GM19240 (cell line): ENCODE measurements around the gene OR1A1.
"Not testable (repeated sequence)": the region's sequence is repeated elsewhere in the genome, so short reads cannot be mapped to it uniquely, and the experiment has no call there.

Experiments used
- DNase-seq: peaks from one replicate; pipeline ENCODE4 v3.0.0; 2011; ENCODE audit warnings: low spot score; ENCODE audit not compliant: insufficient read length

The OR1A1 gene

GRCh38 chr17:3207367-3207766 is at the start of gene OR1A1:
TSS of gene OR1A1 (plus strand) at chr17:3207667. CDS start at chr17:3215621, 7,954 bp downstream.
- DNase-seq, result no peak

DNA sequence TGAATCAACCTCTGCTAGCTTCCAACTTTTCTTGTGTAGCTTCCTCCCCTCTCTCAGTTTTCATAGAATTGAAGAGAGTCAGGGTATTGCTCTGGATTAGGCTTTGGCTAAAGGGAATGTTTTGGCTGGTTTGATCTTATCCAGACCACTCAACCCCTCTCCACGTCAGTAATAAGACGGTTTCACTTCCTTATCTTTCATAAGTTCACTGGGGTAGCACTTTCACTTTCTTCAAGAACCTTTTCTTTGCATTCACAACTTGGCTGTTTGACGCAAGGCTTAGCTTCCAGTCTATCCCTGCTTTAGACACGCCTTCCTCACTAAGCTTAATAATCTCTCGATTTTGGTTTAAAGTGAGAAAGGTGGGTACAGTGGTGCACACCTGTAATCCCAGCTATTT is 39.9 kb upstream of the OR1A1 start:
- DNase-seq, result no peak

DNA sequence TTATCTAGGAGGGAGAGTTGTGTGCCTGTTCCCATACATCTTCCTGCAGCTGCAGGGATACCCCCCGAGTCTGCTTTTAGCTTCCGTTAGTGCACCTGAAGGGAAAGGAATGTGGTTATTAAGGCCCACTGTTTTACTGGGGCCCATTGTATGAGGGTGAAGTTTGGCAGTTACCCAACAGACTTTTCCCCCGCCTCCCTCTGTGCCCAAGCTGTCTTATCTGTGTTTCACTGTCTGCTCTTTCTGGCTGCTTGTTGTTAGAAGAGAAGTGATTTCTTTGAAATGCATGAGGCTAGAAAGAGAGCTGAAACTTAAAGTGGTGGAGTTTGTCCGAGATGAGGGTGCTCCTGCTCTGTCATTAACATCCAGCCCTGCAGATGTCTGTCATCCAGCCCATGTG is 17.5 kb upstream of the OR1A1 start:
- DNase-seq, result no peak

DNA sequence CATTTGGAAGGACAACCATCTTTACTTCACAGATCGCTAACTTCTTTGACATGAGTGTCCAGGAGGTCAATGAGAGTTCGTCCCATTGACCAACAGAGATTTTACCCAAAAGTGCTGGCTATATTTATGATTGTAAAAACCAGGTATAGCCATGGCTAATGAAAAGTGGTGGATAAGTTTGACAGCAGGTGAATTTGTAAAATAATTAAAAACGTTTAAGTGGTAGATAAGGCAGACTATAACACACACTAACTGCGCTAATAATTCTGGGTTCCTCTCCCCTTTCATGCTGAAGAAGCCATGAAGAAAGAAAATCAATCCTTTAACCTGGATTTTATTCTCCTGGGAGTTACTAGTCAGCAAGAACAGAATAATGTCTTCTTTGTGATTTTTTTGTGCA is 10.2 kb upstream of the OR1A1 start, which contains the start of gene OR1A2:
TSS of gene OR1A2 (plus strand) at position 301 of the 400 bp plus-strand sequence. CDS start at position 301, 0 bp downstream.
- no peak for DNase-seq

DNA sequence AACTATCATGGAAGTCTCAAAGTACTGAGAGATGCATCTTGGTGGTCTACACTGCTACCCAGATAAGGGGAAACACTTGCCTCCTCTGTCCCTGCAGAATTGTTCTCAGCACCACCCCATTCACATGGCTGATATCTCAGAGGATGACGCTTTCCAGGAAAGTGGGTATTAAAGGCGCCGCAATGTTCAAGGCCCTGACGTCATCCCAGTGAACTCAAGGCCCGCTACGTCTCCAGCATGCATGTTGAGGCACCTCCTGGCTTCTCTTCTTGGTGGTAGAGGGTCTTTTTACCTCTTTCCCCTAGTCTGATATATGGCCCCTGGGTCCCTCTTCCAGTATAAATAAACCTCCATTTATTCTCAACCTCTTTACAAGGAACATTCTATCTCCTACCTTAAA is 1.0 kb downstream of the OR1A1 start:
- no peak for DNase-seq

GRCh38 chr17:3213001-3213400 is 5.5 kb downstream of the OR1A1 start:
- DNase-seq, result no peak

- DNase-seq, result no peak
Observed at GRCh38 chr17:3213587-3213986, 6.1 kb downstream of the OR1A1 start.

DNA sequence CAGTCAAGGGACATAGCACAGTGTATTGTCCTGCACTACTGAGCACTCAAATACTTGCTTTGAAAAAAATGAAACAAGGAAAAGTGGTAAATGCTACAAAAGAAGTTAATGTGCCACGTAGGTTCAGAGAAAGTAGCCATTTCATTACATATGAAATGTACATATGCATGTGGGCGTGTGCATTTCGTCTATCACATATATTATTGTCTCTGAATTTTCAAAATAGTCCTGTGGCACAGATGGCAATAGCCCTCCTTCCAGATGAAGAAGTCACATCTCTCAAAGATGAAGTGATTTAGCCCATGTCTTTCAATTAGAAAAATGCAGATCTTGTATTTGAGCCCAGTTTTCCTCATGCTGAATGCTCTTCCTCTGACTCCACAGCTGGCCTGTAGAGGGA is 12.5 kb downstream of the OR1A1 start:
- DNase-seq, result not testable (repeated sequence)

- no peak for DNase-seq
Observed at GRCh38 chr17:3221850-3222249, 14.4 kb downstream of the OR1A1 start.

- DNase-seq, result no peak
Observed at GRCh38 chr17:3222505-3222904, 15.0 kb downstream of the OR1A1 start.

GRCh38 chr17:3224721-3225352 is 17.4 kb downstream of the OR1A1 start:
- not testable (repeated sequence) for DNase-seq

DNA sequence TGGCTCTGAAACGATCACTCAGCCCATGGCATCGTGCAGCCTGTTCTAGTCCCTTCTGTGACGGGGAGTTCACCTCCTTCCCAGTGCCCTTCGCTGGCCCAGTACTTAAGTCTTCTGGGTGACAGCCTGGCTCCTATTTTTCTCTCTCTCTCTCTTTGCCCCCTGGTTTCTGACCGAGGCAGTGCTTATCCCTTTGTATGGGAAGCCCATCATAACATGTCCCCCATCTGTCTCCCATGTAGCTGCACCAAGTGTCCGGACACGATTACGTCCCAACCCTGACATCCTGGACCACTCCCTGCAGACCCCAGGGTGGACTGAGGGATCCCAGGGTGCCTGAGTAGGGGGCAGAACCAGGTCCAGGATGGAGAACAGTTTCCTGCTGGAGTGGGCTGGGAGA is 24.8 kb downstream of the OR1A1 start:
- not testable (repeated sequence) for DNase-seq

GRCh38 chr17:3238685-3239084 is 31.2 kb downstream of the OR1A1 start:
- not testable (repeated sequence) for DNase-seq

GRCh38 chr17:3241044-3241443 is 33.6 kb downstream of the OR1A1 start:
- DNase-seq, result not testable (repeated sequence)

DNA sequence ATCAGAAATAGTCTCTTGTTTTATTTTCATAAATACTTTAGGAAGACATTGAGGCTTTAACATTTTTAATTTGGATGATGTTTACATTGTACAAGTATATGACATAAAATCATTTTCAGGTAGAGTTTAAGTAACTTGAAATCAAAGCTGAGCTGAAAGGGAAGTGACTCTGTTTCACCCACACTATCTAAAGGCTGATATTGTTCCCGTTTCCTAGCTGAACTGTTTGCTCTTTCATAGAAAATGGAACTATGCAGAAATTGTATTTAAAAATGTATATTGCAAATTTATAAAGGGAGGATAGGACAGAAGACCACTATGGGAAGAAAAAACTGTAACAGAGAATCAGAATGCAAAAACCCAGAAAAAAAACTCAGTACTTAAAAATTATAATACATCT is 37.4 kb downstream of the OR1A1 start:
- not testable (repeated sequence) for DNase-seq

DNA sequence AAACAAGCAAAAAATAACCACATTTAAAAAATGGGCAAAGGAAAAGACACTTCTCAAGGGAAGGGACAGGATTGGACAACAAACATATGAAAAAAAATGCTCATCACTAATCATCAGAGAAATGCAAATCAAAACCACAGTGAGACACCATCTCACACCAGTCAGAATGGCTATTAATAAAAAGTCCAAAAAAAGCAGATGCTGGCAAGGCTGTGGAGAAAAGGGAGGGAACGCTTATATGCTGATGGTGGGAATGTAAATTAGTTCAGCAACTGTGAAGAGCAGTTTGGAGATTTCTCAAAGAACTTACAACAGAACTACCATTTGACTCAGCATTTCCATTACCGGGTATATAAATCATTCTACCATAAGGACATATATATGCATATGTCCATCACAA is 41.5 kb downstream of the OR1A1 start:
- DNase-seq, result not testable (repeated sequence)

DNA sequence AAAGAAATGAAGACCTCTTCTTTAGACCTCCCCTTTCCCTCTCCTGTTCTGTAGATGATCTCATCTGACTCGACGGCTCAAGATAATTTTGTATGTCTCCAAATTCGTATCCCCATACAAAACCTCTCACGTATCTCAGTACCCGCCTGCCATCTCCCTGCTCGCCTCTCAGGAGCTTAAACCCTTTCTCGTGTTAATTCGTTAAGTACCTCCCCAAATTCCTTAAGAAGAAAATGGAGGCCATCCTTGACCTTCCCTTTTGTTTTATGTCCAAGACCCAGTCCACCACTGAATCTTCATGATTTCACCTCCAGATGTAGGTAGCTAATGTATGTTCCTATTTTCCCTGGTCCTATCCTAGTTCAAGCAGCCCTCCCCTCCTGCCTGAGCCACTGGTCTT is 49.1 kb downstream of the OR1A1 start:
- no peak for DNase-seq

DNA sequence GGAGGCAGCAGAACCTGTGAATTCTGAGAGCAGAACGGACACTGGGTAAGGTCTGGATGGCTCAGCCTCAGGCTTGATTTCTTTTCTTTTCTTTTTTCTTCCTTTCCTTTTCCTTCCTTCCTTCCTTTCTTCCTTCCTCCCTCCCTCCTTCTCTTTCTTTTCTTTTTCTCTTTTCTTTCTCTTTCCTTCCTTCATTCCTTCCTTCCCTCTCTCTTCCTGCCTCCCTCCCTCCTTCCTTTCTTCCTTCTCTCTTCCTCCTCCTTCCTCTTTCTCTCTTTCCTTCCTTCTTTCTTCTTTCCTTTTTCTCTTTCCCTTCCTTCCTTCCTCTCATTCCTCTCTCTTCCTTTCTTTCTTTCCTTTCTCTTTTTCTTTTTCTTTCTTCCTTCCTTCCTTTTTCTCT is 52.7 kb downstream of the OR1A1 start:
- no peak for DNase-seq

DNA sequence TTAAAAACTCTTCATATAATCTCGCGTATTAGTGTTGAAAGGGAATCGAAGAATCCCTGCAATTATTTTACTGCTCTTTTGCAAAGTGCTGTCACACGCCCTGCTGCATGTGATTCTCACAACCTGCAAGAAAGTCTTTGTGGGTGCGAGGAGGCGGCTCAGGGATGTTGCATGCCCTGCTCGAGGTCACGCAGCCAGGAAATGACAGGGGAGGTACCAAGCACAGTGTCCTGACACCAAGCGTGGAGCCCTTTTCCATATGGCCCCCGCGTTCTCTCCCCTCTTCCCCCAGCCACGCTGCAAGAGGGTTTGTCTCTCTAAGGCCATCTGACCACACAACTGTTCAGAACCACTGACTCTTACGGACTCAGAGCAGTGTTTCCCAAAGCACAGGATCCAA is 53.1 kb downstream of the OR1A1 start:
- no peak for DNase-seq
